ENCODE results near the gene MOB2. TPM values are rescaled to one million over a fixed set of nuclear protein-coding genes. Genes with fewer than 3 reads are reported as not detected.

The MOB2 gene
- polyA plus RNA-seq, 1 donor from 2014 or later, result 42.0 TPM

GRCh38 chr11:1488575-1489180 lies 2.1 kb upstream of the MOB2 start:
- peaks cover 17 to 27% (median 22%) of the 10 kb centered on the region in 3 donors for H3K4me1 Mint-ChIP-seq
- H3K27me3 Mint-ChIP-seq, result no peaks in the 10 kb centered on the region
- H3K36me3 Mint-ChIP-seq, result peaks cover 1% of the 10 kb centered on the region
- no peaks in the 10 kb centered on the region for H3K9me3 Mint-ChIP-seq
- H3K27ac Mint-ChIP-seq, result peak overlapping the region in 1 of 3 donors; percentile 39
- H3K4me3 Mint-ChIP-seq, result peak overlapping the region in 2 of 4 donors; percentile 23 to 76

DNA sequence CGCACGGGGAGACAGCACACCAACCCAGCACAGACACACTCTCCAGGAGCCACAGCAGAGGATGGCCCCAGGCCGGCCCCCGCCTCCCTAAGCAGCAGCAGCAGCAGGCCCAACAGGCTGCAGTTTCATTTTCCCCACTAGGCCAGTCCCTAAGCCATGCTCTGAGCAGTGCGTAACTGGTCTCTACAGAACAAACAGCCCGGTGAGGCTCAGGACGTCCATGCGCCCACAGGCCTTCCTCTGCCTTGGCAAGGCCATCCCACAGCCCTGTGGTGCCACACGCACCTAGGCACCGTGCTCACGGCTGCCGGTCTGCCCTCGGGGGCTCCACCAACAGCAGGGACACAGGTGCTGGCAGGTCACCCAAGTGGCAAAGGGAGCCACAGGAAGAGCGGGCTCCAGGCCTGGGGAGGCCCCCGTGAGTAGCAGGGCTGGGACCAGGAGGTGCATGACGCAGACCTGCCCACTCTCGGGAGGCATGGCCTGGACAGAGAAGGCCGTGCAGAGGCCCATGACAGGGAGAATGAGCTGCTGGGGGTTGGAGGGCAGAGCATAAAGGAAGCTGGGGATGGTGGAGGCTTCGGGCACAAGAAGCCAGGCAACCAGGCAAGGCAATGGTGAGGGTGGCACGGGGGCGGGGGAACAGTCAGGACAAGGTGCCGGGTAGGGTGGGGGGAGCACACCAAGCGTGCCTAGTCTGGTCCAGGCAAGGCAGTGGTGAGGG lies 1.4 kb upstream of the MOB2 start:
- Mint-ChIP-seq H3K4me1 (peaks cover 11 to 25% (median 21%) of the 10 kb centered on the region in 3 donors), H3K4me3 (peak overlapping the region in 1 of 4 donors; percentile 76), H3K27me3 (no peaks in the 10 kb centered on the region), H3K9me3 (no peaks in the 10 kb centered on the region), H3K27ac (peak overlapping the region in 2 of 3 donors; percentile 31 to 39), H3K36me3 (peaks cover 1% of the 10 kb centered on the region)

DNA sequence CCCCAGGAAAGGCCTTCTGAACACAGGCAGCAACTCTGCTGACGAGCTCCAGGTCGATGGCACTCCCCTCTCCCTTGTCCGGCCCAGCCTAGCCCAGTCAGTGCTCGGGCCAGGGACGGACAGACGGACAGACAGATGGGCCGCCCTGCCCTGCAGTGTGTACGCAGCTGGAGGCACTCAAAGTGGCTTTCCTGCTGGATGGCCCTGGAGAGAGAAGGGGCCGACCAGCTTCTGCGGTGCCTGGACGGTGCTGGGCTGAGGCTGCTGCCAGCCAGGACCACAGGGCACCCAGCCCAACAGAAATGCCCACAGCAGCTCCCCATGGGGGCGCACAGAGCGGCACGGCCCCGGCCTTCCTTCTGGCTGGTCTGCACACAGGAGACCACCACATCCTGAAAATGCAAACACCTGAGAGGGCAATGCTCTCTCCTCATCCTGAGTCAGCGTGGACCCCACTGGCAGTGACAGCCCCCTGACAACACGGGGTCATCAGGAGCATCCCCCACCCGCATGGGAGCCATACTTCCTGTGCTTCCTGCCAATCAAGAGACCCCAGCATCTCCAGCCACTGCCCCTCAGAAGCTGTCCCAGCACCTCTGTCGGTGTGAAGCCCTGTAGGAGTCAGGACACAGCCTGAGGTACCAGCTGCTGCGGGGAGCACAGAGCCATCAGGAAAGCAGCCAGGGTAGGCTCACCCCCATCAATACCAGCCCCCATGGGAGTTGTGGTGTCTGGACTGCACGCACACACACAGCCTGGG lies 692 bp upstream of the MOB2 start:
- H3K4me1 Mint-ChIP-seq, result peaks cover 8 to 17% (median 14%) of the 10 kb centered on the region in 3 donors
- no peaks in the 10 kb centered on the region for H3K27me3 Mint-ChIP-seq
- H3K36me3 Mint-ChIP-seq, result peaks cover 1% of the 10 kb centered on the region
- peak overlapping the region in 2 of 4 donors; percentile 41 to 66 for H3K4me3 Mint-ChIP-seq
- no peak overlapping the region for H3K27ac Mint-ChIP-seq
- H3K9me3 Mint-ChIP-seq, result no peaks in the 10 kb centered on the region

DNA sequence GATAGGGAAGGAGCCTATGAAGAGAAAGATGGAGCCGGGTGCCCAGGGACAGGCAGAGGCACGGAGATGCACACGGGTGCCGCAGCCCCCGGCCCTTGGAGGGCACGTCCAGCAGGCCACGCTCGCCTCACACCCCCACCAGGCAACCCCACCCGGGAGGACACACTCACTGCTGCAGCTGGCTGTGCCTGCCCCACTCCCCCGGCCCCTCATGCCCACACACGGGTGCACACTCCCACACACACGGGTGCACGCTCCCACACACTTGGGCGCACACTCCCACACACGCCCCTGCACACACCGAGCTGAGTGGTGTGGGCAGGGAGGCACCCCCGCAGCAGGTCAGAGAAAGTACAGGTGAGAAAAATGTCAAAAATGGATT lies 1.1 kb downstream of the MOB2 start:
- H3K4me3 Mint-ChIP-seq, result no peak overlapping the region
- peak overlapping the region in 1 of 3 donors; percentile 64 for H3K27ac Mint-ChIP-seq
- no peaks in the 10 kb centered on the region for H3K27me3 Mint-ChIP-seq
- peaks cover 8 to 17% (median 13%) of the 10 kb centered on the region in 3 donors for H3K4me1 Mint-ChIP-seq
- H3K36me3 Mint-ChIP-seq, result peaks cover 1% of the 10 kb centered on the region
- H3K9me3 Mint-ChIP-seq, result no peaks in the 10 kb centered on the region

DNA sequence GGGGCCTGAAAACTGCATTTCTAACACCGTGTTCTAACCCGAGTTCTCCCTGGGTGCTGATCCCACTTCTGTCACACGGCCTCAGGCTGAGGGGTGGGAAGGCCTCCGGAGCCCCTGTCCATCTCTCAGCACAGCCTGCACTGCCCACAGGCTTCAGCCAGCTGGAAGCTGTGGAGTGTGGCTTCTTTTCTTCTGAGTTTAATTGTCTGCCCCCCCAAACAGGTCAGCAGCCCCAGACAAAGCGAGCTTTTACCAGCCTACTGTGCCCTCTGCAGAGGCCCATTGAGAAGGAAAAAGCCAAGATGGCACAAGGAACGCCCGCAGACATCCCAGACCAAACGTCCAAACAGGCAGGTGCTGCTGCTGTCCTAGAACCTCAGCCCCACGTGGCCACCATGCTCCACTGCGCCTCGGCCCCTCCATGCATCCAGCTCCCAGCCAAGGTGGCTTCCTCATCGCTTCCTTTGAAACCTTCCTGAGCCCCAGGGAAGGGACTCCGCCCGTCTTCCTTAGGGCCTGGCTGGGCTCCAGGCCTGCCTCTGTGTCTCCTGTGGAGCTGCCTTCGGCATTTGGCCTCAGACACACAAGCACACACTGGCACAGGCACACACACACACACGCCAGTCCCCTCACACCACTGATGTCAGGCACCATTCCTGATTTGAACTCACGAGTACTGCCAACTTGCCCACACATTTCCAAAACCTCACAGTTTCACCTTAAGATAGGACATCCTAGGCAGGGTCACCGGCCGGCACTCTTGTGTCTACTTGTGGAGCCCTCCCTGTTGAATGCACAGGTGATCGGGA lies 1.7 kb downstream of the MOB2 start:
- Mint-ChIP-seq H3K36me3 (peaks cover 1% of the 10 kb centered on the region), H3K27me3 (no peaks in the 10 kb centered on the region), H3K9me3 (no peaks in the 10 kb centered on the region), H3K4me1 (peaks cover 8 to 17% (median 13%) of the 10 kb centered on the region in 3 donors), H3K4me3 (peak overlapping the region in 1 of 4 donors; percentile 63), H3K27ac (peak overlapping the region in 1 of 3 donors; percentile 83)

- no peaks in the 10 kb centered on the region for H3K9me3 Mint-ChIP-seq
- no peaks in the 10 kb centered on the region for H3K27me3 Mint-ChIP-seq
- H3K4me3 Mint-ChIP-seq, result no peak overlapping the region
- no peaks in the 10 kb centered on the region for H3K36me3 Mint-ChIP-seq
- H3K27ac Mint-ChIP-seq, result peak overlapping the region in 1 of 3 donors; percentile 83
- H3K4me1 Mint-ChIP-seq, result peaks cover 5 to 17% (median 13%) of the 10 kb centered on the region in 3 donors
These were observed 2.4 kb downstream of the MOB2 start for GRCh38 chr11:1484061-1484671.

DNA sequence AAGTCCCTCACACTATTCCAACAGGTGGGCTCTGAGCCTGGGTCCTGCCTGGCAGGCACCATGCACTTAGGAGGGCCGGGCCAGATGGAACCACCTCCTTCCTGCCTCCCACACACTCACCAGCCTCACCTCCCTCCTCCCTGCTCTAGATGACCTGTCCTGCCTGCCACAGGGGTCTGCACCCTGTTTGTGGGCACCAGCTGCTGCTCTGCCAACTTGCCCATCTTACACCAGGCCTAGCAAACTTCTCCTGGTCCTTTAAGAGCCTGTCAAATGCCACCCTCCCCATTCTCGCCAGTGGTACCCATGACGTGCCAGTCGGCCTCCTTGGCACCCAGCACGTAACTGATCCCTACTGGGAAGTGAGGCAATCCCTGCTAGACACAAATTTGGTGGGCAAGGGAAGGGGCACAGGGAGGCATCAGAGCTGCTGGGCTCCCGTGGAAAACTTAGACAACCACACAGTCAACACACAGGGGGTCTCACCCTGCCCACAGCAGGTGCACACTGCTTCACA lies 3.1 kb downstream of the MOB2 start:
- Mint-ChIP-seq H3K27ac (peak overlapping the region in 1 of 3 donors; percentile 53), H3K36me3 (peaks cover 3% of the 10 kb centered on the region), H3K9me3 (no peaks in the 10 kb centered on the region), H3K4me3 (peak overlapping the region in 1 of 4 donors; percentile 28), H3K4me1 (peaks cover 5 to 17% (median 11%) of the 10 kb centered on the region in 3 donors), H3K27me3 (no peaks in the 10 kb centered on the region)

DNA sequence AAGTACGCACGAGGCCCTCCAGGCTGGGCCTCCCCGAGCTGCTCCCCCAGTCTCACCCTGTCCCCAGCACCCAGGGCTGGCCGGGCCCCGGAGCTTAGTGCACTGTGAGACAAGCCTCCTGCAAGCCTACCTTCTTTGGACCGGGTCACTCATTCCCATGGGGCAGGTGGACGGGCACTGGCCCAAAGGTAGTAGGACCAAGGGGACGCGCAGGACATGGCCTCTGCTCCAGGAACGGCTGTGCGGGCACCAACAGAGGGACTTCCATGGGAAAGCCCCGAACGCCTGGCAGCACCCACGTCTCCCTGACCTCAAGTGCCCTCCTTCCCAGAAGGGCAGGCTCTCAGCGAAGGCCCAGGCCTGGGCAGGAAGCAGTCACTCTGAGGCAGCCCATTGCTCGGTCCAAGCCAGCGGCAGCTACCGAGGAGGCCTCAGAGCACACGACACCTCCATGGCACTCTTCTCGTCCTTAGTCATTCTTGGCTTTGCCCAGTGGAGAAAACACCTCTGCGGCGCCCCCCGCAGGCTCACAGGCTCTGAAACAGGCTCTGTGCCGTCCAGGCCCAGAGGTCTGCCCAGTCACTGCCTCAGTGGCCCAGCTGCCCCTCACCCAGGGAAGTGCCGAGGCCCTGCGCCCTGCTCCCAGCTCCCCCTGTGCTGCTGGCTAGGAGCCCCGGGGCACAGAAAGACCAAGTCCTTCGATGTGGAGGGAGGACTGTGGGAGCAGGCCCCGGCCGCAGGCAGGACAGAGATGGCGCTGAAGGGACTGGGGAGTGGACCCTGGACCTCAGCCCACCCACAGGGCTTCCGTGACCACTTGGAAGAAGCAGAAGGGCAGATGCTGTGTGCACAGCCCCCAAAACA lies 3.8 kb downstream of the MOB2 start:
- peaks cover 5 to 17% (median 11%) of the 10 kb centered on the region in 3 donors for H3K4me1 Mint-ChIP-seq
- H3K36me3 Mint-ChIP-seq, result peaks cover 3% of the 10 kb centered on the region
- H3K27ac Mint-ChIP-seq, result no peak overlapping the region
- H3K27me3 Mint-ChIP-seq, result no peaks in the 10 kb centered on the region
- H3K4me3 Mint-ChIP-seq, result no peak overlapping the region
- H3K9me3 Mint-ChIP-seq, result no peaks in the 10 kb centered on the region

DNA sequence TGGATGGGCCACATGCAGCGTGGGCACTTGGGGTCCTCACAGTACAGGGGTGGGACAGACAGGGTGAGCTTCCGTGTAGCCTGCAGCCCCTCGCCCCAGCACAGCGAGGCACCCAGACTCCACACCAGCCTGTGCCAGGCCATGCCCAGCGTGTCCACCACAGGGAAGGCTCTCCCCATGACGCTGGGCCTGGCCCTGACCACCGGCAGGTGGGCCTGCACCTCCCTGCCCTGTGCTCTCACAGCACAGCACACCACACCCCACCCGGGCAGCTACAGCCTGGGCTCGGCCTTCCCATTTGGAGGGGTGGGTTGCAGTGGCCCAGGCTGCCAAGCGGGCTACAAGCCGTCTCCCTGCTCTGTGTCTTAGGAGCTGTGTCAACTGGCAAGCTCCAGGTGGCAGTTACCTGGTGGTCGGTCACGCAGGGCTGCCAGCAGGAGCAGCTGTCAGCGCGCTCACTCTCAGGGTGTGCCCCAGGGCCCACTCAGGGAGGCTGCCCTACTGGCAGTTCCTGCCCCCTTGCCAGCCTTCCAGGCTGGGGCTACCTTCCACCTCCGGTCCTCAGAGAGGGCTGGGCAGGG lies 4.6 kb downstream of the MOB2 start:
- H3K9me3 Mint-ChIP-seq, result no peaks in the 10 kb centered on the region
- no peak overlapping the region for H3K4me3 Mint-ChIP-seq
- no peaks in the 10 kb centered on the region for H3K27me3 Mint-ChIP-seq
- H3K27ac Mint-ChIP-seq, result no peak overlapping the region
- H3K4me1 Mint-ChIP-seq, result peaks cover 5 to 12% (median 7%) of the 10 kb centered on the region in 3 donors
- H3K36me3 Mint-ChIP-seq, result peaks cover 3% of the 10 kb centered on the region

DNA sequence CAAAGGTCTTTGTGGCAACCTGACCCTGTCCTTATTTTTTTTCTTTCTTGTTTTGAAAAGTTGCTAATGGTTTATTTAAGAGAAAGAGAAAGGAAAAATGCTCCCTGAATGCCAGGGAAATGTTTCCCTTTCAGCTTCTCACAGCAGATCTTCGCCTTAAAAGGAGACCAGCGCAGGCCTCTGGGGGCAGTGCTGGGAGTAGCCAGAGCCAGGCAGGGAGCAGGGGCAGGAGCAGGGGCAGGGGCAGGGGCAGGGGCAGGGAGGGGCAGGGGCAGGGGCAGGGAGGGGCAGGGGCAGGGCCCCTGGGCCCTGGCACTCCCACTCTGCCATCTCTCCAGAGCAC lies 5.1 kb downstream of the MOB2 start:
- Mint-ChIP-seq H3K36me3 (peaks cover 3% of the 10 kb centered on the region), H3K9me3 (no peaks in the 10 kb centered on the region), H3K4me1 (peaks cover 5 to 12% (median 7%) of the 10 kb centered on the region in 3 donors), H3K4me3 (no peak overlapping the region), H3K27me3 (no peaks in the 10 kb centered on the region), H3K27ac (no peak overlapping the region)

GRCh38 chr11:1480555-1481482 lies 5.8 kb downstream of the MOB2 start:
- no peak overlapping the region for H3K4me3 Mint-ChIP-seq
- H3K27me3 Mint-ChIP-seq, result no peaks in the 10 kb centered on the region
- peaks cover 5 to 8% (median 7%) of the 10 kb centered on the region in 3 donors for H3K4me1 Mint-ChIP-seq
- H3K36me3 Mint-ChIP-seq, result peaks cover 6% of the 10 kb centered on the region
- no peak overlapping the region for H3K27ac Mint-ChIP-seq
- H3K9me3 Mint-ChIP-seq, result no peaks in the 10 kb centered on the region

DNA sequence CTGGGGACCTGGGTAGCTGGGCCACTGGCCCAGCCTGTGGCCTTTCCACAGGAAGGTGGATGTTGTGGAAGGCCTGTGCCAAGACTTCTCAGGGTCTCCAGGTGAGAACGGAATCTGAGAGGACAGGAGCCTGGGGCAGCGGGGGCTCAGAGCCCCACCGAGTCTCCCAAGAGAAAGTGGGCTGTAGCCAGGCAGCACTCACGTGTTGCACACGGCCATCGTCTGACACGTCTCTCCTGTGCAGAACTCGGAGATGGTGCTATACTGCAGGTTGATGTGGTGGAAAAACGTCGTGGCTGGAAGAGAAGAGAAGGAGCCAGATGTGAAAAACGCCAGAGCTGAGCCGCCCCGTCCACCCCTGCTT lies 6.4 kb downstream of the MOB2 start:
- H3K4me3 Mint-ChIP-seq, result no peak overlapping the region
- H3K36me3 Mint-ChIP-seq, result peaks cover 6% of the 10 kb centered on the region
- H3K9me3 Mint-ChIP-seq, result no peaks in the 10 kb centered on the region
- no peaks in the 10 kb centered on the region for H3K27me3 Mint-ChIP-seq
- H3K4me1 Mint-ChIP-seq, result peaks cover 2 to 6% (median 3%) of the 10 kb centered on the region in 3 donors
- H3K27ac Mint-ChIP-seq, result no peak overlapping the region

Data from IgD-negative memory B cell (primary cell).